ENCODE results near the gene MEPCE. TPM values are rescaled to one million over a fixed set of nuclear protein-coding genes. Genes with fewer than 3 reads are reported as not detected.

Gene MEPCE
- total and polyA plus RNA-seq, 2 experiments from 2014 or later = 10.0 to 32.6 TPM

GRCh38 chr7:100413889-100414288 lies 15.7 kb upstream of the MEPCE start:
- ATAC-seq (no peak), DNase-seq (ENCODE audit: low spot score) (no peak)
- Histone ChIP-seq H3K36me3 (ENCODE audit: insufficient read depth) (no peaks in the 10 kb centered on the region), H3K4me1 (ENCODE audit: insufficient read depth) (no peaks in the 10 kb centered on the region), H3K79me2 (replicated peaks; ENCODE audit: insufficient read depth) (no peaks in the 10 kb centered on the region), H3K4me3 (no peak overlapping the region), H3K27me3 (ENCODE audit: insufficient read depth) (no peaks in the 10 kb centered on the region), H3K9me2 (ENCODE audit: insufficient read depth) (no peaks in the 10 kb centered on the region), H2AFZ (no peak overlapping the region), H3K27ac (ENCODE audit: low read depth) (no peak overlapping the region), H3K4me2 (no peak overlapping the region), H4K20me1 (replicated peaks; ENCODE audit: insufficient read depth) (no peaks in the 10 kb centered on the region; the same call in 1 of the 2 replicates), H3F3A (replicated peaks; ENCODE audit: low read depth) (no peaks in the 10 kb centered on the region)
- peaks cover 3% of the 10 kb centered on the region; the same call in 1 of the 3 replicates for H3K4me1 Mint-ChIP-seq
- no peak overlapping the region for H3K4me3 Mint-ChIP-seq
- no peaks in the 10 kb centered on the region for H3K27me3 Mint-ChIP-seq (ENCODE audit: insufficient read depth, low read depth, poor library complexity)
- no peak for TF ChIP-seq CTCF (conservative IDR thresholded peaks at IDR 0.05; ENCODE audit: low read depth in 2 of 2)
- TF ChIP-seq ETS1 (IDR thresholded peaks at IDR 0.05) = no peak
- no peak for TF ChIP-seq ZNF114 (CRISPR knock-in tag; IDR thresholded peaks at IDR 0.05)
- TF ChIP-seq ZNF462 (CRISPR knock-in tag; IDR thresholded peaks at IDR 0.05) = no peak
- TF ChIP-seq JUNB (IDR thresholded peaks at IDR 0.05; ENCODE audit: unreplicated experiment) = no peak
- no peak for TF ChIP-seq POLR2AphosphoS5 (IDR thresholded peaks at IDR 0.05; ENCODE audit: low read depth)
- TF ChIP-seq STAT1 (IDR thresholded peaks at IDR 0.05; ENCODE audit: unreplicated experiment) = no peak
- TF ChIP-seq CREB1 (CRISPR knock-in tag; IDR thresholded peaks at IDR 0.05; ENCODE audit: low read depth) = no peak
- no peak for TF ChIP-seq EZH2phosphoT487 (IDR thresholded peaks at IDR 0.05; ENCODE audit: unreplicated experiment)
- no peak for TF ChIP-seq REST (IDR thresholded peaks at IDR 0.05; ENCODE audit: unreplicated experiment)
- TF ChIP-seq NANOG (IDR thresholded peaks at IDR 0.05; ENCODE audit: borderline replicate concordance) = no peak
- no peak for TF ChIP-seq EZH2 (IDR thresholded peaks at IDR 0.05; ENCODE audit: low read depth, unreplicated experiment)
- no peak overlapping the region for H3K27ac Mint-ChIP-seq
- no peaks in the 10 kb centered on the region for H3K9me3 Mint-ChIP-seq
- H3K36me3 Mint-ChIP-seq (ENCODE audit: low read depth) = no peaks in the 10 kb centered on the region

Data from GM23338 (cell line).